Adrenal gland (tissue), 12 donors: Measurements from ENCODE around the gene XPC. TPM values are rescaled to one million over a fixed set of nuclear protein-coding genes. Genes with fewer than 3 reads are reported as not detected.
"Not testable (repeated sequence)": the region's sequence is repeated elsewhere in the genome, so short reads cannot be mapped to it uniquely, and the experiment has no call there.

Experiments
- DNase-seq, 7 donors: peaks; one replicate each; pipeline ENCODE4 v3.0.0-alpha.2; 2019 to 2020
- H3K27ac ChIP-seq, 5 donors: fragments of 200-600 bp; sonication (generic) in 4 of 5; 1 replicate in 3 of 5; 2 replicates in 2 of 5; pipeline versions ENCODE4 v1.5.1 to v1.8.0; 2016 to 2020; ENCODE audit warnings: mild to moderate bottlenecking in 1 of 5
- H3K27me3 ChIP-seq: fragments of 200-600 bp; 2 replicates; pipeline ENCODE4 v1.8.0; 2021
- H3K36me3 ChIP-seq, 2 donors: fragments of 200-600 bp; replicated peaks in 1 of 2; 1 replicate in 1 of 2; 2 replicates in 1 of 2; pipeline versions ENCODE4 v1.5.1 to v1.8.0; 2018 to 2022
- H3K4me1 ChIP-seq, 2 donors: fragments of 200-600 bp; replicated peaks in 1 of 2; 1 replicate in 1 of 2; 2 replicates in 1 of 2; pipeline versions ENCODE4 v1.5.1 to v1.8.0; 2018 to 2021
- H3K4me3 ChIP-seq, 4 donors: fragments of 200-600 bp; sonication (generic) in 3 of 4; one replicate each; pipeline ENCODE4 v1.5.1; 2016 to 2018
- H3K9me3 ChIP-seq, 3 donors: fragments of 200-600 bp; sonication (generic) in 1 of 3; replicated peaks in 1 of 3; 1 replicate in 2 of 3; 2 replicates in 1 of 3; pipeline versions ENCODE4 v1.5.1 to v1.8.0; 2016 to 2021
- CTCF ChIP-seq, 6 experiments: fragments of 450-650 bp in 4 of 6; fragments of 200-600 bp in 2 of 6; sonication (generic) in 1 of 6; IDR thresholded peaks; 1 replicate in 5 of 6; 2 replicates in 1 of 6; pipeline versions ENCODE4 v1.5.1 to v1.8.0; 2016 to 2021; ENCODE audit warnings: antibody characterized with exemption in 6 of 6, mild to moderate bottlenecking in 2 of 6, moderate library complexity in 1 of 6
- POLR2A ChIP-seq, 2 donors: fragments of 450-650 bp; IDR thresholded peaks; one replicate each; pipeline ENCODE4 v1.6.1; 2017; ENCODE audit warnings: antibody characterized with exemption in 2 of 2, mild to moderate bottlenecking in 2 of 2, moderate library complexity in 1 of 2
- WGBS, 4 donors: extraction: QIAGEN DNeasy Blood & Tissue Kit in 2 of 4; methylation state at CpG; one replicate each; pipeline versions ENCODE4 v1.1.5 to v1.1.7; 2013 to 2017; 5-methylcytosine and 5-hydroxymethylcytosine counted together
- intact Hi-C, 2 donors: fragments of 100-400 bp; cut with DNase I; formaldehyde crosslinking; loops; one replicate each; pipeline versions ENCODE4 v1.14.1 to v1.15.0; 2022 to 2023
- polyA plus RNA-seq, 3 donors: library from polyadenylated mRNA; stranded (reverse); fragments of 200-250 nt in 2 of 3; fragments of 350-450 nt in 1 of 3; fragmentation: Illumina TruSeq in 1 of 3; extraction: RNeasy Lipid Tissue Mini Kit (QIAGEN cat#74804) in 1 of 3; gene quantifications; one replicate each; pipeline ENCODE4 v1.2.3, GENCODE V29; 2013 to 2014
- total RNA-seq, 9 donors: library from RNA; depleted of rRNA in 4 of 9; stranded (reverse); fragments of >200 nt in 4 of 9; fragments of 120-200 nt in 1 of 9; fragmentation: NEBNext Ultra II Directional in 1 of 9; extraction: Animal tissue kit (Norgen Biotek cat#: 25700) in 1 of 9; gene quantifications; one replicate each; pipeline versions ENCODE4 v1.1.0 to v1.2.4, GENCODE V29; 2013 to 2023
- donor health status: healthy with polysubstance abuse.
- donor health status: Bipolar disorder and iron deficiency.
- donor health status: DM: yes; HTN: yes; CAD: no.
- donor health status: DM: no; HTN: no; CAD: no.
- donor health status: DM: no; HTN: no; CAD: no.
- donor health status: DM: yes; HTN: yes; CAD: no.

Gene XPC
- total and polyA plus RNA-seq, 12 donors, result 15.6 to 66.5 (median 31.4) TPM

GRCh38 chr3:14123308-14124222, 54.8 kb downstream of the XPC start:
- TF ChIP-seq POLR2A (IDR thresholded peaks at IDR 0.05) (no peak), CTCF (IDR thresholded peaks at IDR 0.05) (no peak)
- H3K4me3 ChIP-seq, result peak overlapping the region in 3 of 4 donors; percentile 56 to 76 (median 61)
- WGBS, 4 donors, result 53 to 63% (median 59%) methylated on average over 14 to 15 of the region's 15 CpGs
- peak overlapping the region in 3 of 5 donors; percentile 91 to 96 (median 95) for H3K27ac ChIP-seq
- intact Hi-C loops, result loop anchor here in 1 of 2 donors (10.0 kb wide), 1 partner anchor 51 kb away; the partner anchor contains the start of genes LSM3 and XPC
- no peaks in the 10 kb centered on the region for H3K9me3 ChIP-seq
- no peak for DNase-seq
- peaks cover 20 to 49% of the 10 kb centered on the region in 2 donors for H3K4me1 ChIP-seq
- no peaks in the 10 kb centered on the region for H3K27me3 ChIP-seq
- no peaks in the 10 kb centered on the region for H3K36me3 ChIP-seq

GRCh38 chr3:14122301-14122700, 56.1 kb downstream of the XPC start:
- Histone ChIP-seq H3K4me3 (no peak overlapping the region), H3K4me1 (peaks cover 24 to 48% of the 10 kb centered on the region in 2 donors), H3K36me3 (no peaks in the 10 kb centered on the region), H3K9me3 (no peaks in the 10 kb centered on the region), H3K27ac (no peak overlapping the region), H3K27me3 (no peaks in the 10 kb centered on the region)
- TF ChIP-seq CTCF (IDR thresholded peaks at IDR 0.05), result no peak
- no peak for TF ChIP-seq POLR2A (IDR thresholded peaks at IDR 0.05)
- no peak for DNase-seq
- intact Hi-C loops, result loop anchor here in 1 of 2 donors (10.0 kb wide), 1 partner anchor 52 kb away; the partner anchor contains the start of genes LSM3 and XPC
- 84 to 93% (median 89%) methylated on average over 3 of the region's 3 CpGs for WGBS, 4 donors

GRCh38 chr3:14121859-14122258, 56.5 kb downstream of the XPC start:
- H3K9me3 ChIP-seq, result no peaks in the 10 kb centered on the region
- DNase-seq, result no peak
- intact Hi-C loops, result loop anchor here in 1 of 2 donors (10.0 kb wide), 1 partner anchor 53 kb away; the partner anchor contains the start of genes LSM3 and XPC
- H3K36me3 ChIP-seq, result no peaks in the 10 kb centered on the region
- peaks cover 21 to 44% of the 10 kb centered on the region in 2 donors for H3K4me1 ChIP-seq
- no peak for TF ChIP-seq CTCF (IDR thresholded peaks at IDR 0.05)
- no peak for TF ChIP-seq POLR2A (IDR thresholded peaks at IDR 0.05)
- H3K27me3 ChIP-seq, result no peaks in the 10 kb centered on the region
- 92 to 98% (median 93%) methylated on average over 5 of the region's 5 CpGs for WGBS, 4 donors
- H3K4me3 ChIP-seq, result no peak overlapping the region
- no peak overlapping the region for H3K27ac ChIP-seq

- intact Hi-C loops, result loop anchor here in 1 of 2 donors (10.0 kb wide), 1 partner anchor 54 kb away; the partner anchor contains the start of genes LSM3 and XPC
- not testable (repeated sequence) for H3K4me3 ChIP-seq, H3K27me3 ChIP-seq, H3K36me3 ChIP-seq, DNase-seq, H3K9me3 ChIP-seq, H3K27ac ChIP-seq
- peaks cover 13 to 35% of the 10 kb centered on the region in 2 donors for H3K4me1 ChIP-seq
- WGBS, 4 donors, result 96 to 100% (median 97%) methylated on average over 2 of the region's 2 CpGs
Observed at GRCh38 chr3:14120921-14121448, 57.4 kb downstream of the XPC start.
